ENCODE measurements around the gene PGRMC2. TPM values are rescaled to one million over a fixed set of nuclear protein-coding genes. Genes with fewer than 3 reads are reported as not detected.

PGRMC2 gene
- total RNA-seq, 6 experiments from 2014 or later: 116 to 185 (median 129) TPM

GRCh38 chr4:128228845-128229795 is 58.5 kb downstream of the PGRMC2 start:
- no peaks in the 10 kb centered on the region for H3K36me3 Mint-ChIP-seq (ENCODE audit: low read depth)
- H3K27ac Mint-ChIP-seq: peak overlapping the region; percentile 42; the same call in 1 of the 2 replicates
- no peaks in the 10 kb centered on the region for H3K9me3 Mint-ChIP-seq
- H3K4me1 Mint-ChIP-seq (ENCODE audit: low read depth): peaks cover 39% of the 10 kb centered on the region
- no peak overlapping the region for H3K4me3 Mint-ChIP-seq
- H3K27me3 Mint-ChIP-seq (ENCODE audit: insufficient read depth): no peaks in the 10 kb centered on the region
- no peak for DNase-seq
- TF ChIP-seq, protein P1, sequence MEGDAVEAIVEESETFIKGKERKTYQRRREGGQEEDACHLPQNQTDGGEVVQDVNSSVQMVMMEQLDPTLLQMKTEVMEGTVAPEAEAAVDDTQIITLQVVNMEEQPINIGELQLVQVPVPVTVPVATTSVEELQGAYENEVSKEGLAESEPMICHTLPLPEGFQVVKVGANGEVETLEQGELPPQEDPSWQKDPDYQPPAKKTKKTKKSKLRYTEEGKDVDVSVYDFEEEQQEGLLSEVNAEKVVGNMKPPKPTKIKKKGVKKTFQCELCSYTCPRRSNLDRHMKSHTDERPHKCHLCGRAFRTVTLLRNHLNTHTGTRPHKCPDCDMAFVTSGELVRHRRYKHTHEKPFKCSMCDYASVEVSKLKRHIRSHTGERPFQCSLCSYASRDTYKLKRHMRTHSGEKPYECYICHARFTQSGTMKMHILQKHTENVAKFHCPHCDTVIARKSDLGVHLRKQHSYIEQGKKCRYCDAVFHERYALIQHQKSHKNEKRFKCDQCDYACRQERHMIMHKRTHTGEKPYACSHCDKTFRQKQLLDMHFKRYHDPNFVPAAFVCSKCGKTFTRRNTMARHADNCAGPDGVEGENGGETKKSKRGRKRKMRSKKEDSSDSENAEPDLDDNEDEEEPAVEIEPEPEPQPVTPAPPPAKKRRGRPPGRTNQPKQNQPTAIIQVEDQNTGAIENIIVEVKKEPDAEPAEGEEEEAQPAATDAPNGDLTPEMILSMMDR (IDR thresholded peaks at IDR 0.05): no peak

- H3K4me3 Mint-ChIP-seq: no peak overlapping the region
- H3K27me3 Mint-ChIP-seq (ENCODE audit: insufficient read depth): no peaks in the 10 kb centered on the region
- TF ChIP-seq, protein P1 (IDR thresholded peaks at IDR 0.05): no peak
- peaks cover 40% of the 10 kb centered on the region for H3K4me1 Mint-ChIP-seq (ENCODE audit: low read depth)
- DNase-seq: no peak
- no peaks in the 10 kb centered on the region for H3K9me3 Mint-ChIP-seq
- H3K36me3 Mint-ChIP-seq (ENCODE audit: low read depth): no peaks in the 10 kb centered on the region
- peak overlapping the region; percentile 16; the same call in 1 of the 2 replicates for H3K27ac Mint-ChIP-seq
These were observed 59.5 kb downstream of the PGRMC2 start for GRCh38 chr4:128227991-128228571.

- Mint-ChIP-seq H3K4me3 (no peak overlapping the region), H3K36me3 (ENCODE audit: low read depth) (peaks cover 7% of the 10 kb centered on the region; the same call in 1 of the 2 replicates), H3K4me1 (ENCODE audit: low read depth) (peaks cover 62% of the 10 kb centered on the region), H3K27ac (peak overlapping the region; percentile 38; the same call in 1 of the 2 replicates), H3K27me3 (ENCODE audit: insufficient read depth) (no peaks in the 10 kb centered on the region), H3K9me3 (no peaks in the 10 kb centered on the region)
- TF ChIP-seq, protein P1 (IDR thresholded peaks at IDR 0.05): no peak
- peak; percentile 40 for DNase-seq
These were observed 62.5 kb downstream of the PGRMC2 start for GRCh38 chr4:128225148-128225547.

DNA sequence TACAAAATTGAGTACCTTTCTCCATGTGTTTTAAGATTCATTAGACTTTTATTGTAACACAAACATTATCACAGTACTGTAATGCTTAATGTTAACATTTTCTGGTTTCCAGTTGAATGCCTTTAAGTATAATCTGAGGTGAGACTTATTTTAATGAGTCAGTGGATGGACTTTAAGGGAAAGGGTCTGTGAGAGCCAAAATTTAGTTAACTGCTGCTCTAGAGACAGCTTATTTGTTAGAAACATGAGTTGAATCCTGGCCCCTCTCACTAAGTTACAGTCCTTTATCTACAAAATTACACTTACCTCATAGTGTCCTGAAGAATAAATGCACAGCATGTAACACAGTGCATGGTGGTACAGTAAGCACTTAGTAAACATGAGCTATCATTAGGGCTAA is 66.0 kb downstream of the PGRMC2 start:
- Mint-ChIP-seq H3K4me1 (ENCODE audit: low read depth) (peaks cover 40% of the 10 kb centered on the region), H3K27me3 (ENCODE audit: insufficient read depth) (no peaks in the 10 kb centered on the region), H3K4me3 (no peak overlapping the region), H3K27ac (no peak overlapping the region), H3K36me3 (ENCODE audit: low read depth) (peaks cover 7% of the 10 kb centered on the region; the same call in 1 of the 2 replicates), H3K9me3 (no peaks in the 10 kb centered on the region)
- DNase-seq: no peak
- TF ChIP-seq, protein P1 (IDR thresholded peaks at IDR 0.05): no peak

DNA sequence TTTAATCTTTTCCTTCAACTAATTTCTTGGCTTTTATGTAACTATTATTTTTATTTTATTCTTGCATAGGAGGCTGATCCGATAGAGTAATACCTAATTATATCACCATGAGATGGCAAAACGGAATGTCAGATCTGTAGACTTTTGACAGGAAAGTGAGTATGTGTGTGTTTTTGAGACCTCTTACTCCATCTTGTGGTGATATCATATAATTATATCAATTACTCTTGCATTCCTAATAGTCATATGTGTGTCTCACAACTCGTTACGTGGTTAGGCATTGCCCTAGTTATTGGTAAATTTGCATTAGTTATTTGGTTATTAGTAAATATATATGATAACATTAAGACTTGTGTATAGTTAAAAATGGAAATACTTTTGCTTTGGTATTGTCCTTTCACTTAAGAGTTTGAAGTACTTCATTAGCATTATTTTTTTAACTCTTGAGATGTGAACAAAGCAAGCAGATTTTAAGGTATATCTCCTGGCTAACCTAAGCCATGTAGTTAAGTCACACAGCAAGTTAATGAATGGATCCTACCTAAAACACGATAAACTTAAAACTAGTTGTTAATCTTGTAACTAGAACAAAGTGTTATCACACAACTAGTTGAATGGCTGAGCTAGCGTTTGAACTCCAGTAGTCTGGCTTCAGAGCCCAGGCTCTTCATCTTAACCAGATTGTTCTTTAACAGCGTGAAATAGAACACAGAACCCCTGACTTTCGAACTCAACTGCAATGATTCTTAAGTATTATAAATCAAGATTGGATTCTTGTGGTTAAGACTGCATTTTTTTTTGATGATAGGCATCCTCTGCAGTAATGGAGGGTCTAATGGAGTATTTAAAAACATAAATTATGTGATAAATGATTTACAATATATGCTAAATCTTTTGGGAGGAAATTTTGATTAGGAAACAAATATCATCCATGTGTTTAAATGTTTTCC is 67.1 kb downstream of the PGRMC2 start:
- H3K9me3 Mint-ChIP-seq: no peaks in the 10 kb centered on the region
- DNase-seq: peak; percentile 64
- peaks cover 40% of the 10 kb centered on the region for H3K4me1 Mint-ChIP-seq (ENCODE audit: low read depth)
- TF ChIP-seq, protein P1 (IDR thresholded peaks at IDR 0.05): peak; percentile 73
- peak overlapping the region; percentile 19; the same call in 1 of the 2 replicates for H3K4me3 Mint-ChIP-seq
- peak overlapping the region; percentile 44 for H3K27ac Mint-ChIP-seq
- no peaks in the 10 kb centered on the region for H3K27me3 Mint-ChIP-seq (ENCODE audit: insufficient read depth)
- H3K36me3 Mint-ChIP-seq (ENCODE audit: low read depth): peaks cover 7% of the 10 kb centered on the region; the same call in 1 of the 2 replicates
